T47D (cell line): ENCODE data around the gene HIVEP3.

Experiments used
- DNase-seq, 2 experiments: peaks; one replicate each; pipeline versions ENCODE4 v3.0.0 to v3.0.0-alpha.2; 2011 to 2012; ENCODE audit warnings: low read depth in 1 of 2, low spot score in 1 of 2
- JUND ChIP-seq: IDR thresholded peaks from 2 replicates; pipeline ENCODE4 v1.6.1; 2012; ENCODE audit warnings: low read depth
- in situ Hi-C: cut with HindIII; loops from 2 replicates; pipeline ENCODE4 v1.10.0; 2016; ENCODE audit warnings: low sequenced_read_pairs, low pct_unique_long_range_greater_than_20kb

The HIVEP3 gene

DNA sequence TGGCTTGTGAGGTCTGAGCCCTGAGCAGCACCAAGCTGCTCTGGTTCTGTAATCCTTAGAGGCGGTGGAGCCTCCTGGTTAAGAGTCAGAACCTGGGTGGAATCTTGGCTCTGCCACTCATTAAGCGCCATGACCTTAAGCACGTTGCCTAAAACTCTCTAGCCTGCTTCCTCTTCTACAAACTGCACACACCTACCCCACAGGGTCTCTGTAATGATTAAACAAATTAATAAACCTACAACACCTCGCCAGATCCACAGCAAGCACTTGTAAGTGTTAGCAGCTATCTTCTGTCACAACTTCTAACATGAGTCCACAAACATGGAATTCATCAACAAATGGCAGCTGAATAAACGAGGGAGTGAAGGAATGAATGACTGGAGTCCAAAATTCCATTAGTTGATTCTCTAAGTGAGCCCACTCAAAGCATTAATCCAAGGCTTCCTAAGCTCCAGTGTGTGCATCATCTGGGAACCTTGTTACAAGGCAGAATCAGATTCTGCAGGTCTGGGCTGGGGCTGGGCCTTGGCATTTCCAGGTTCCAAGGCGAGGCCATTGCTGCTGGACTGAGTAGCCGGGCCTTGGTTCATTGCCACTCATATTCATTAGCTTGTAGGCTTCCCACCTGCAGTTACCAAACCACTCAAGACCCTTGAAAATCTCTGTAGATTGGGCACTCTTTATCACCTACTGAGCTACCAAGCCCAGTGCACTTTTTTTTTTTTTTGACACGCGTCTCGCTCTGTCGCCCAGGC lies 168.6 kb downstream of the HIVEP3 start:
- no peak for DNase-seq
- in situ Hi-C loops: no loop called here
- no peak for TF ChIP-seq JUND

DNA sequence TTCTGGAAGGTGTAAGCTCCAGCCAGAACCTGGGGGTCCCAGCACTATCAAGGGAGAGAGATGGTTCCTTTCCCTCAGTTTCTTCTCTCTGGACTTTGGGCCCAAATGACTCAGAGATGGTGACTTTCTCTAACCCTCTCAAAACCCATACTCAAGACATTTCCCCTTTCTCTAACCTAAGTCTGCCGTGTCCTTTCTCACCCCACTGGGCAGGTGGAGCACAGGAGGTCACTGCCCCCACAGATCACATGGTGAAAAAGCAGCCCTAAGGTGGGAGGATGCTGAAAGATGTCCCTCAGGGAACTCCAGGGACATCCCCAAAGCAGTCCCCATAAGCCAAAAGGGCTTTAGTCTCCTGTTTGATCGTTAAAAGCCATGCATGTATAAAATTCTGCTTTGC lies 173.7 kb downstream of the HIVEP3 start:
- in situ Hi-C loops: no loop called here
- DNase-seq: no peak
- no peak for TF ChIP-seq JUND

DNA sequence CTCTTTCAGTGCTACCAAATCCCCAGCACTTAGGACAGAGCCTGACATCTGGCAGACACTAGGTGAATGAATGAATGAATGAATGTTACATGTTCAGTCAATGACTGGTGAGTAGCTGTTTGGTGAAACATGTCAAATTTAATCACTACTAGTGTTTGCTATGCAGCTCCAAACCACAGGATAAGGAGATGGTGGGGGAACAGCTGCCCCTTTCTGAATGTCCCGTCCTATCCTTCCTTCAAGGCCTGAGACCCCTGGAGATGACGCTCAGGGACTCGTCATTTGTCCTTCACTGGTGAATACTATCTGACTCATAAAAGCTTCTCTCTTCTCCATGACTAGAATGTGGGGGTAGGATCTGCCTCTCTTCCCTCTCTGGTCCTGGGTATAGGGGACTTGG lies 175.4 kb downstream of the HIVEP3 start:
- no peak for TF ChIP-seq JUND
- in situ Hi-C loops: no loop called here
- DNase-seq: no peak

DNA sequence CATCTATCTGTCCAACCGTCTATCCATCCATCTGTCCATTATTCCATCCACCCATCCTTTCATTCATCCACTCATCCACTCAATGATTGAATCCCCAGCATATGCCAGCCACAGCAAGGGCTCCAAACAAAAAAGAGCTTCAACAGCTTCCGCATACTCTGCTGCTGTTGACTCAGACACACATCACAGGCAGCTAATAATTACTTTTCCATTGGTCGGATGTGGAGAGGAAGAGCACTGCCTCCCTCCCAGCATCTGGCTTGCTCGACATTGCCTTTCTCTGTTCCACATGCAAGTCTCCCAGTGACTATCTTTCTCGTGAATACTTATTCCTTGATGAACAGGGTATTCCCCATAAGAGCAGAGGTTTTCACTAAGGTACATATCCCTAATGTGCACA lies 176.5 kb downstream of the HIVEP3 start:
- DNase-seq: no peak

DNA sequence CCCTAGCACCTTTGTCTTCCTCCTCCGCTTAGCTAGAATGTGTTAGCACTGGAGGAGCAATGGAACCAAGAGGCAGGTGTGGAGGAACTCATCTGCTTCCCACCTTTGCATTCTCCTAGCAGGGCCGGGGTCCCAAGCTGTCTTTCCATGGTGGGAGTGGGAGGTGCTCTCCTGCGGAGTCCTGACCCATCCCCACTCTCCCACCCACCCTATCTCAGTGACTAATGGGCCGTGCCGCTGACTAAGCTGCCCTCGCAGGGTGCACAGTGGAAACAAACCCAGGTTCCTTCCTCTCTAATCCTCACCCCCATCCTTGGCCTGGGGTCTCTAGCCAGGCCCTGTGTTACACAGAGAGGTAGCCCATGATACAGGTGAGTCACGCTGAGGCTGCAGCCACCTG lies 177.5 kb downstream of the HIVEP3 start:
- in situ Hi-C loops: no loop called here
- no peak for DNase-seq
- TF ChIP-seq JUND: no peak

More for the DNA sequence above, 176.5 kb downstream of the HIVEP3 start:
- in situ Hi-C loops: no loop called here
- TF ChIP-seq JUND: no peak

DNA sequence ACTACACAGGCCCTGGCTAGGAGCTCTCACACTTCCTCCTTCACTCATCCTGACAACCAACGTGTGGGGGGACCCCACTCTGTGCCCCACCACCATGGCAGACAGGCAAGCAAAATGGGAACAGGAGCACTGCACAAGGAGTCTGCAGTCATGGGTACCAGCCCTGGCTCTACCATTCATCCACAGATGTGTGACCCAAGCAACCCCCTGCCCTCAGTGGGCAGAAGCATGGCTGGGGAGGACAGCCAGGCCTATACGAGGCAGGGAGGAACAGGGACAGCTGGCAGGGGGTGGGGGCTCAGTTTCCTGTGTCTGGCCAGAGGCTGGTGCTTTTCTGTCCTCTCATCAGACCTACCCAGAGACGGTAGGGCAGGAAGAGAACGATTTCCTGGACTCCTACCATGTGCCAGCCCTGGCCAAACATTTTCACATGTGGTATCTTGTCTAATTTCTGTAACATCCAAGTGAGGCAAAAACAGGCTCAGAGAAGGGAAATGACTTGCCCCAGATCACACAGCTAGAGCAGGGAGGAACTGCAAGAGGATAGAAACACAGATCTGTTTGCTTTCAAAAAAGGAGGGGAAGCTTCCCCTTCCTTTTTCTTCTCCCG lies 178.0 kb downstream of the HIVEP3 start:
- in situ Hi-C loops: no loop called here
- DNase-seq: no peak
- no peak for TF ChIP-seq JUND

DNA sequence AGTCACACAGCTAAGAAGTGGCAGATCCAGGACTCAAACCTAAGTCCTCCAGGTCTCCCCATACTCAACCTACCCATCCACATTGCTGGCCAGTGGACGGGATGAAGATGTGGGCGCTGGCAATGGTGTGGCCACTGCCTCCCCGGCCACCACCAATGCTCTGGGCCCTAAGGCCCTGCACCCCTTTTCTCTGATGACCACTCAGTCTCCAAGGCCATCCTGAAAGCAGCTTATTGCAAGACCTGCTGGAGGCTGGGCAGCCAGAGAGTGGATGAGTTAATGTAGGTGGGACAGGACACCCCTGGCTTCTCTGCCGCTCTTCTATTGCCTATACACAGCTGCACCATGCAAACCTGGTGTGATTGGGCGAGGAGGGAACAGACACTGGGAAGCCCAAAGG lies 178.7 kb downstream of the HIVEP3 start:
- DNase-seq: no peak
- in situ Hi-C loops: no loop called here
- TF ChIP-seq JUND: no peak

DNA sequence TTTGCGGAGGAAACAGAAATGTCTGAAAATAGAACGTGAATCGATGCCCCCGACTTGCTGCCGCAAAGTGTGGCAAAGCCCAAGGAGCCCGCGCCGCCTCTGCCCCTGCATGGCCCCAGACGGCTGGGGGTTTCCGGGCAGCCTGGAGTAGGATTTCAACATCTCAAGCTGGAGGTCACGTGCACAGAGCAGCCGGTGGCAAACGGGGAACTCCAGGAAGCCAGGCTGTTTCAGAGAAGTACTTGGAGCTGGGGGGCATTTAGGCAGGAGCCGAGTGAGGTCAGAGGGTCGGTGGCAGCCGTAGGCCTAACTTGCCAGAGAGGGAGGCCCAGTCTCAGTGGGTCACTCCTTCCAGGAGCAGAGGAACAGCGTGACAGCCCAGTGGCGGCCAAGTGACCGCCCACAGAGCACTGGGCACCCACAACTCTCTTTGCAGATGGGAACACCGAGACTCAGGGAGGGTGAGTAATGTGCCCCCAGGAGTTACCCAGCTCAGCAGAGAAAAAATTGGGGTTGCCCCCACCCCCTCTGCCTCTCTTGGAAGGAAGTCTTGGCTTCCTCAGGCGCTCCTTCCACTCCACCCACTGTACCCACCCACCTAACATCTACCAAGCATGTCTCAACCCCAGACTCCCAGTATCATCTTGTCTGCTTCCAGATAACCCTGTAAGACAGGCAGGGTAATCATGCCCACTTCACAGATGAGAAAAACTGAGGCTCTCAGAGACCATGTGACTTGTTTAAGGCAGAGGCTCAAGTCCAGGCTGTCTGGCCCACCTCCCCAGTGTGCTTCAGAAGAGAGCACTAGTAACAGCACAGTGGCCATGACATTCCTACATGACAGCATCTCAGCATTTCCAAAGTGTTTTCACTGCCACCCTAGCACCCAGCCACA lies 179.4 kb downstream of the HIVEP3 start:
- in situ Hi-C loops: no loop called here
- no peak for TF ChIP-seq JUND
- DNase-seq: no peak

DNA sequence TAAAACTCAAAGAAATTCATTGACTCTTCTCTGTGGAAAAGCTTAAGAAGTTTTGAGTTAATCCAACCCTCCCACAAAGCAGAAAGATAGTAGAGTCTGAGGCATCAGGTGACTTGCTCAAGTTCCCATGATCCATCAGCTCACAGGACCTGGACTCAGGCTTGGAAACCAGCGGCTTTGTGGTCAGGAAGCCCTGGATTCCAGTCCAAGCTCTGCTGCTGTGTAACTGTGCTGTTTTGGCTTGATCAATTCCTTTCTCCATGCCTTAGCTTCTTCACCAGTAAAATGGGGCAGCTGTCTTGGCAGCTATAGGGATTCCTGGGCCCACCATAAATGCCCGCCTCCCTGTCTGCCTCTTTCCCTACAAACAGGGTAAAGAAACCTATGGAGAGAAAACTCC lies 180.2 kb downstream of the HIVEP3 start:
- TF ChIP-seq JUND: no peak
- in situ Hi-C loops: no loop called here
- no peak for DNase-seq

DNA sequence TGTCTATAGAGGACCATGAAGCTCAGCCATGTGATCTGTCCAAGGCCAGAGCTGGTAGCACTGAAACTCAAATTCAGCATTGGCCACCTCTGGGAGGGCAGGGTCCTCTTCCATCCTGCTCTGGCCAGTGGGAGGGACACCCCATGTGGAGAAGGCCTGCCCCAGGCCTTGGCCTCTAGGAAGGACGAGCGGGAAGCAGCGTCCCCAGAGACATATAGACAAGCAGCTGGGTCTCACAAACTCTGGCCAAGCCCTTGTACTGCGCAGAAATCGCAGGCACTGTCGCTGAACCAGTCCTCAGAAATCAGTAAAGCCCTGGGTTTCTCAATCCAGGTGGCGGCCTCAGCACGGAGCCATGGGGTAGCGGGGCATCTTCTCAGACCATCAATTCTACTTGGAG lies 180.7 kb downstream of the HIVEP3 start:
- TF ChIP-seq JUND: no peak
- no peak for DNase-seq
- in situ Hi-C loops: no loop called here

DNA sequence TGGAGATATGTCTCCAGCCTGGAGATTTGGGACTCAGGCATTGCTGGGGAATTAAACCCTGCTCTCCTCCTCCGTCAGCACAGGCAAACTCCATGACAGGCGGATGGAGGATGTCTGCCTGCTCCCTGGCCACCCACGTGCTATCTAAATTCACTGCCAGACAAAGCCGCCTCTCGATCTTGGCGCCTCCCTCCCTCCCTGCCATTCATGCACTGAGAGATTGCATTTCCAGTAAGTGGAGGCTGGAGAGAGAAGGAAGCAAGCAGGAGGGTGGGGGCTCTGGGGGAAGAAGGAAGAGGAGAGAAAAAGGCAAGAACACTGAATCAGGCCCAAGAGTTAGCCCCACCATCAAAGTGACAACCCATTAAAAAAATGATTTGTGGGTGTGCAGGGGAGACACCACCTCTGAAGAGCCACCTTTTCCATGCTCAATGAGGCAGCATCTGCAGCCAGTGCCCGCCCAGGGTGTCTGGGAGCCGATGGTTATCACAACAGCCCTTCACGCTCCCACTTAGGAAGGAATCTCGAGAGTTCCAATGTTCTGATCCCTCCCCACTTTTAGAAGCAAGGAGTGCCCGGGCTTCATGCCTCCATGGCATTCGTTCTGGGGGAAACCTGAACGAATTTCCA lies 183.0 kb downstream of the HIVEP3 start:
- DNase-seq: no peak
- in situ Hi-C loops: no loop called here
- TF ChIP-seq JUND: no peak

DNA sequence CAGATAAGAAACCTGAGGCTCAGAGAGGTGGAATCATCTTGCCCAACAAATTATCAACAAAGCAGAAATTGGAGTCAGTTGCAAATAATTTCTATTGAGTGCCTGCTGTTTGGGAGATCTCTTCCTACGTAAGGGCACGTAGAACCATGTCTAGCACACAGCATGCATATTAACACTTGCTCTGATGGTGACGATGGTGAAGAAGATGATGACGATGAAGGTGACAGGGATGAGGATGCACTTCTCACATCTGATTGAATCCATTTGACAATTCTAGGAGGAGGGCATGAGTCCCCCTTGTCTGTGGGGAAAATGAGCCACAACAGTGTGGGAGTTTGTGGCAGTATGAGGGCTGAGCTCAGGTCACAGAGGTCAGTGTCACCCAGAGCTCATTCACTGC lies 183.6 kb downstream of the HIVEP3 start:
- TF ChIP-seq JUND: no peak
- no peak for DNase-seq
- in situ Hi-C loops: no loop called here
